AG10803 (cell line): ENCODE measurements around the gene NR3C2.

ENCODE experiments used
- DNase-seq: peaks from one replicate; pipeline ENCODE4 v3.0.0; 2010; ENCODE audit warnings: low read depth
- H3K4me3 ChIP-seq: 2 replicates; pipeline ENCODE4 v1.5.1; 2011; ENCODE audit warnings: mild to moderate bottlenecking, low read length, control low read depth
- CTCF ChIP-seq: conservative IDR thresholded peaks from 2 replicates; pipeline ENCODE4 v1.5.1; 2011; ENCODE audit warnings: mild to moderate bottlenecking, low read length, control low read depth, inconsistent platforms

The NR3C2 gene

GRCh38 chr4:148072789-148073188, 369.4 kb downstream of the NR3C2 start:
- DNase-seq = no peak
- no peak for TF ChIP-seq CTCF
- H3K4me3 ChIP-seq = no peak overlapping the region

GRCh38 chr4:148071009-148071408, 371.2 kb downstream of the NR3C2 start:
- TF ChIP-seq CTCF = no peak
- no peak for DNase-seq
- H3K4me3 ChIP-seq = no peak overlapping the region

DNA sequence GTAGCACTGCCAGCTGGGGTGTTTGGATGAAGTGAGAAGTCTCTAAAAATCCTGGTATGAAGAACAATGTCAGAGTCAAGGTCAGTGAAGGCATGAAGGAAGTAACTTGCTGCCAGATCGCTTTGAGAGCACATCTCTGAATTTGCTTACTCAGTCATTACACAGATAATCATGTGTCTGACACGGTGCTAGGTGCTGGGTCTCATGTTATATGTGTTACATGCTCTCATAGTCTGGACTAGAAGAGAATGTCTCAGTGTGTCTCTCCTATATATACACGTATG, 372.4 kb downstream of the NR3C2 start:
- TF ChIP-seq CTCF = no peak
- no peak overlapping the region for H3K4me3 ChIP-seq
- DNase-seq = no peak

- H3K4me3 ChIP-seq = no peak overlapping the region
- DNase-seq = no peak
- no peak for TF ChIP-seq CTCF
Observed at GRCh38 chr4:148069086-148069894, 372.9 kb downstream of the NR3C2 start.

- DNase-seq = no peak
- no peak overlapping the region for H3K4me3 ChIP-seq
- TF ChIP-seq CTCF = no peak
Observed at GRCh38 chr4:148068065-148068911, 373.9 kb downstream of the NR3C2 start.

- DNase-seq = peak; percentile 18
- TF ChIP-seq CTCF = no peak
Observed at GRCh38 chr4:148067301-148067916, 374.8 kb downstream of the NR3C2 start.

More at GRCh38 chr4:148067301-148067916, 374.8 kb downstream of the NR3C2 start:
- no peak overlapping the region for H3K4me3 ChIP-seq
